K562 (cell line): ENCODE measurements around the gene NDUFAF8. TPM values are rescaled to one million over a fixed set of nuclear protein-coding genes. Genes with fewer than 3 reads are reported as not detected.
A peak's percentile ranks its signal among the peaks of the same experiment; 100 is the strongest.

Experiments
- CGGBP1 ChIP-seq: fragments of 250-450 bp; sonication (Bioruptor Pico); IDR thresholded peaks from 2 replicates; pipeline ENCODE4 v1.9.0; 2021; ENCODE audit warnings: mild to moderate bottlenecking
- E2F4 ChIP-seq: sonication (generic); formaldehyde crosslinking; IDR thresholded peaks from 2 replicates; pipeline ENCODE4 v1.8.0; 2022; ENCODE audit warnings: mild to moderate bottlenecking, low read depth, missing genetic modification reagents
- ERF ChIP-seq: fragments of 450-650 bp; formaldehyde crosslinking; IDR thresholded peaks from 2 replicates; pipeline ENCODE4 v1.4.0; 2020; ENCODE audit warnings: mild to moderate bottlenecking, mixed read lengths
- FOXJ3 ChIP-seq: sonication (generic); formaldehyde crosslinking; IDR thresholded peaks from 2 replicates; pipeline ENCODE4 v1.4.0; 2020; ENCODE audit warnings: mild to moderate bottlenecking, missing genetic modification reagents
- HDAC6 ChIP-seq: IDR thresholded peaks from 2 replicates; pipeline ENCODE4 v1.6.1; 2012; ENCODE audit warnings: low read depth, mild to moderate bottlenecking, control low read depth, inconsistent platforms, low read length, moderate library complexity
- HMGN3 ChIP-seq: IDR thresholded peaks from 2 replicates; pipeline ENCODE4 v1.6.1; 2011; ENCODE audit warnings: borderline replicate concordance, low read depth, mild to moderate bottlenecking, mixed read lengths, low read length; ENCODE audit not compliant: insufficient read length; ENCODE audit errors: extremely low read depth
- ILK ChIP-seq: fragments of 450-650 bp; IDR thresholded peaks from 2 replicates; pipeline ENCODE4 v1.6.1; 2016; ENCODE audit warnings: missing genetic modification characterization, low read depth, mild to moderate bottlenecking, missing compliant biosample characterization, moderate library complexity, borderline replicate concordance
- MAFK ChIP-seq: IDR thresholded peaks from 2 replicates; pipeline ENCODE4 v1.6.1; 2011; ENCODE audit warnings: low read length, improper control_type of control experiment
- MBD2 ChIP-seq: sonication (generic); IDR thresholded peaks from 2 replicates; pipeline ENCODE4 v1.6.1; 2016; ENCODE audit warnings: low read depth, borderline replicate concordance
- NFIX ChIP-seq: fragments of 250-450 bp; sonication (Bioruptor Pico); IDR thresholded peaks from 2 replicates; pipeline ENCODE4 v1.4.0; 2020; ENCODE audit warnings: low read depth, mild to moderate bottlenecking, moderate library complexity
- PHTF2 ChIP-seq: fragments of 250-450 bp; sonication (Bioruptor Pico); IDR thresholded peaks from 2 replicates; pipeline ENCODE4 v1.5.0; 2021; ENCODE audit warnings: mild to moderate bottlenecking
- TBL1XR1 ChIP-seq, 2 experiments: IDR thresholded peaks; 2 replicates each; pipeline ENCODE4 v1.6.1; 2012; ENCODE audit warnings: improper control_type of control experiment in 2 of 2, low read length in 2 of 2, mild to moderate bottlenecking in 1 of 2
- TEAD4 ChIP-seq, 2 experiments: sonication (generic) in 1 of 2; formaldehyde crosslinking in 1 of 2; IDR thresholded peaks; 2 replicates each; pipeline versions ENCODE4 v1.6.1 to v1.8.0; 2012 to 2022; ENCODE audit warnings: borderline replicate concordance in 1 of 2, inconsistent platforms in 1 of 2, low read length in 1 of 2, mild to moderate bottlenecking in 1 of 2, missing genetic modification reagents in 1 of 2
- ZC3H4 ChIP-seq: sonication (generic); formaldehyde crosslinking; IDR thresholded peaks from 2 replicates; pipeline ENCODE4 v1.9.0; 2021; ENCODE audit warnings: missing genetic modification reagents, borderline replicate concordance
- ZNF121 ChIP-seq: sonication (generic); formaldehyde crosslinking; conservative IDR thresholded peaks from 2 replicates; pipeline ENCODE4 v1.8.0; 2022; ENCODE audit warnings: missing genetic modification reagents
- ZNF253 ChIP-seq: fragments of 250-450 bp; sonication (Bioruptor Pico); conservative IDR thresholded peaks from 2 replicates; pipeline ENCODE4 v1.6.1; 2021; ENCODE audit warnings: mild to moderate bottlenecking
- ZNF445 ChIP-seq: fragments of 250-450 bp; sonication (Bioruptor Pico); IDR thresholded peaks from 2 replicates; pipeline ENCODE4 v1.4.0; 2020; ENCODE audit warnings: low read depth, mild to moderate bottlenecking, moderate library complexity
- ZNF518B ChIP-seq: fragments of 250-450 bp; sonication (Bioruptor Pico); IDR thresholded peaks from 2 replicates; pipeline ENCODE4 v1.5.0; 2021; ENCODE audit warnings: mild to moderate bottlenecking, moderate library complexity
- ZNF696 ChIP-seq: fragments of 250-450 bp; sonication (Bioruptor Pico); conservative IDR thresholded peaks from 2 replicates; pipeline ENCODE4 v1.4.0; 2020; ENCODE audit warnings: mild to moderate bottlenecking, moderate library complexity
- polyA plus RNA-seq, 8 experiments: library from polyadenylated mRNA; depleted of rRNA in 4 of 8; stranded (reverse) in 5 of 8; unstranded in 3 of 8; fragments of >200 nt; fragmentation: Nextera tagmentation in 2 of 8; fragmentation: Illumina TruSeq in 1 of 8; extraction: Ambion mirVana in 2 of 8; extraction: Trizol in 1 of 8; gene quantifications; 2 replicates each; pipeline versions ENCODE4 v1.2.1 to v1.2.3, GENCODE V29; 2011 to 2014; ENCODE audit warnings: inconsistent platforms in 1 of 8, missing spikeins in 1 of 8
- total RNA-seq, 7 experiments: library from RNA; depleted of rRNA in 6 of 7; stranded (reverse); fragments of >200 nt in 6 of 7; fragmentation: Illumina TruSeq in 2 of 7; extraction: Trizol in 2 of 7; gene quantifications; 2 replicates each; pipeline versions ENCODE4 v1.2.1 to v1.2.3, GENCODE V29; 2011 to 2021; ENCODE audit warnings: low replicate concordance in 1 of 7

Gene NDUFAF8
- total and polyA plus RNA-seq, 9 of the 15 experiments (the other 6 are each of a cell fraction or from before 2014, with no cell fraction given): 13.5 to 144 (median 90.0) TPM

DNA sequence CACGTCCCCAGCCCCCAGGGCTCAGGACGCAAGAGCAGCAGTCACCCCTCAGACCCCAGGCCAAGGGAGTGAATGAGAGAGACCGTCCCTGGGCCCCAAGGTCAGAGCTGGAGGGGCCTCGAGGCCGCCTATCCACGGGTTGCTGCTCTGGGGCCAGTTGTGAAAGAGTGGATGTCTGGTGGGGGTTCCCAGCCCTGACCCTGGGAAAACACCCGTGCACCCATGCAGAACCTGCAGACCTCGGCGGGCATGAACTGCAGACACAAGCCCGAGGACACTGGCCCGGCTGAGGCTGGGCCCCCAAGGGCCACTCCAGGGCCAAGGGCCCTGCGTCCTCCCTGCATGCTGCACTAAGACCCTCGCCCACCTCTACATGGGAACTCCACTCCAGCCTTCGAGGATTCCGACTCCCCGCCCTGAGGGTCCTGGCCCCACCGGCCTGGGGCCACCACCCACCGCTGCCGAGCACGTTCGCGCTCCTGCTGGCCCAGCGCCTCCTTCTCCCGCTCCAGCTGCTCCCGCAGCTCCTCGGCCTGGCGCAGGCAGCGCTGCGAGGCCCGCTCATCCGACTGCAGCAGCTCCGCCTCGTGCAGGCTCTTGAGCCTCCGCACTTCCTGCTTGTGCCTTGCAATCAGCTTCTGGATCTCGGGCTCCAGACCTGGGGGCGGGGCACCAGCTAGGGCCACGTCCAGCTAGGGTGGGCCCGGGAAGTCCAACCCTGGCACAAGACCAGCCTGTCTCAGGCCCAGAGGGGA is 45.5 kb upstream of the NDUFAF8 start (continued):
- no peak for TF ChIP-seq ZNF518B (CRISPR knock-in tag)
- no peak for TF ChIP-seq ZNF121 (CRISPR knock-in tag)
- no peak for TF ChIP-seq PHTF2 (CRISPR knock-in tag)
- TF ChIP-seq MAFK: no peak
- no peak for TF ChIP-seq TBL1XR1 (IDR thresholded peaks at IDR 0.05; ENCODE audit: low read length in 2 of 2)
- no peak for TF ChIP-seq HDAC6
- TF ChIP-seq ZNF253 (CRISPR knock-in tag): no peak
- 0 out of 2 replicates have a peak, but pooled peaks have one; percentile 20 for TF ChIP-seq ERF
- TF ChIP-seq E2F4 (CRISPR knock-in tag): no peak
- TF ChIP-seq ILK (tag): no peak
- no peak for TF ChIP-seq ZC3H4 (CRISPR knock-in tag)
- no peak for TF ChIP-seq HMGN3
- TF ChIP-seq FOXJ3 (CRISPR knock-in tag): no peak
- no peak for TF ChIP-seq CGGBP1 (CRISPR knock-in tag)
- no peak for TF ChIP-seq MBD2
- TF ChIP-seq ZNF696 (CRISPR knock-in tag): no peak
- no peak for TF ChIP-seq TEAD4 (IDR thresholded peaks at IDR 0.05; ENCODE audit: low read length)
- no peak for TF ChIP-seq TEAD4 (CRISPR knock-in tag; IDR thresholded peaks at IDR 0.05; ENCODE audit: borderline replicate concordance)
- TF ChIP-seq NFIX (CRISPR knock-in tag): no peak
- no peak for TF ChIP-seq ZNF445 (CRISPR knock-in tag)
- TF ChIP-seq, all 486 proteins: peak for 52
